GM23338 (cell line): ENCODE results near the gene ZFYVE16.

Experiments used
- CREB1 ChIP-seq: fragments of 250-450 bp; sonication (Bioruptor Pico); IDR thresholded peaks from 2 replicates; pipeline ENCODE4 v1.5.0; 2020; ENCODE audit warnings: low read depth, mild to moderate bottlenecking, moderate library complexity
- CTCF ChIP-seq, 2 experiments: fragments of 200-600 bp in 1 of 2; sonication (generic) in 1 of 2; conservative IDR thresholded peaks; 2 replicates each; pipeline versions ENCODE4 v1.5.1 to v1.6.1; 2016 to 2017; ENCODE audit warnings: antibody characterized with exemption in 2 of 2, low read depth in 2 of 2, mild to moderate bottlenecking in 2 of 2, moderate library complexity in 1 of 2
- ETS1 ChIP-seq: IDR thresholded peaks from 2 replicates; pipeline ENCODE4 v1.6.1; 2016; ENCODE audit warnings: antibody characterized with exemption
- EZH2 ChIP-seq: fragments of 200-600 bp; sonication (generic); IDR thresholded peaks from one replicate; pipeline ENCODE4 v1.8.0; 2017; ENCODE audit warnings: antibody characterized with exemption, mild to moderate bottlenecking, low read depth; ENCODE audit not compliant: unreplicated experiment
- EZH2phosphoT487 ChIP-seq: fragments of 200-600 bp; sonication (generic); IDR thresholded peaks from one replicate; pipeline ENCODE4 v1.8.1; 2018; ENCODE audit warnings: antibody characterized with exemption; ENCODE audit not compliant: unreplicated experiment
- JUNB ChIP-seq: IDR thresholded peaks from one replicate; pipeline ENCODE4 v1.6.1; 2016; ENCODE audit warnings: antibody characterized with exemption; ENCODE audit not compliant: unreplicated experiment
- NANOG ChIP-seq: IDR thresholded peaks from 2 replicates; pipeline ENCODE4 v1.6.1; 2016; ENCODE audit warnings: antibody characterized with exemption, borderline replicate concordance
- POLR2AphosphoS5 ChIP-seq: IDR thresholded peaks from 2 replicates; pipeline ENCODE4 v1.6.1; 2016; ENCODE audit warnings: antibody characterized with exemption, low read depth
- REST ChIP-seq: IDR thresholded peaks from one replicate; pipeline ENCODE4 v1.6.1; 2018; ENCODE audit warnings: antibody characterized with exemption; ENCODE audit not compliant: unreplicated experiment
- ZNF114 ChIP-seq: fragments of 250-450 bp; sonication (Bioruptor Pico); IDR thresholded peaks from 2 replicates; pipeline ENCODE4 v1.5.0; 2020; ENCODE audit warnings: mild to moderate bottlenecking, moderate library complexity

GRCh38 chr5:80481019-80481893, 73.4 kb downstream of the ZFYVE16 start:
- TF ChIP-seq POLR2AphosphoS5: no peak
- TF ChIP-seq CTCF (conservative IDR thresholded peaks at IDR 0.05; ENCODE audit: low read depth in 2 of 2): peak; percentile 91 to 93
- TF ChIP-seq EZH2phosphoT487: no peak
- TF ChIP-seq EZH2: no peak
- TF ChIP-seq REST: no peak
- TF ChIP-seq ZNF114: no peak
- TF ChIP-seq NANOG: no peak
- TF ChIP-seq ETS1: no peak
- TF ChIP-seq CREB1 (CRISPR knock-in tag): no peak
- no peak for TF ChIP-seq JUNB
